GM18873 (cell line): Measurements from ENCODE around the gene RASAL1.

Source experiments
- ATAC-seq: cut with Tn5 transposase; IDR thresholded peaks from one replicate; pipeline ENCODE4 v1.9.1; 2021; ENCODE audit warnings: mild to moderate bottlenecking, moderate library complexity, moderate number of reproducible peaks; ENCODE audit not compliant: unreplicated experiment, low FRiP score

The RASAL1 gene

GRCh38 chr12:113099364-113099763, 36.2 kb downstream of the RASAL1 start:
- ATAC-seq = no peak

- no peak for ATAC-seq
These were observed 37.0 kb downstream of the RASAL1 start for GRCh38 chr12:113098441-113099028.

- no peak for ATAC-seq
These were observed 37.7 kb downstream of the RASAL1 start for GRCh38 chr12:113097716-113098440.

GRCh38 chr12:113096675-113097461, 38.7 kb downstream of the RASAL1 start:
- no peak for ATAC-seq

GRCh38 chr12:113095405-113095804, 40.2 kb downstream of the RASAL1 start:
- no peak for ATAC-seq

GRCh38 chr12:113094738-113095137, 40.8 kb downstream of the RASAL1 start:
- no peak for ATAC-seq

- no peak for ATAC-seq
These were observed 42.0 kb downstream of the RASAL1 start for GRCh38 chr12:113093409-113094101.

- no peak for ATAC-seq
These were observed 42.8 kb downstream of the RASAL1 start for GRCh38 chr12:113092607-113093408.

- no peak for ATAC-seq
These were observed 44.1 kb downstream of the RASAL1 start for GRCh38 chr12:113091506-113091905.

- no peak for ATAC-seq
These were observed 44.8 kb downstream of the RASAL1 start for GRCh38 chr12:113090740-113091139.

- ATAC-seq = no peak
These were observed 45.7 kb downstream of the RASAL1 start for GRCh38 chr12:113089839-113090238.

GRCh38 chr12:113088971-113089756, 46.4 kb downstream of the RASAL1 start:
- ATAC-seq = no peak

GRCh38 chr12:113088037-113088436, 47.5 kb downstream of the RASAL1 start:
- ATAC-seq = no peak

- no peak for ATAC-seq
These were observed 48.4 kb downstream of the RASAL1 start for GRCh38 chr12:113087193-113087592.

- ATAC-seq = no peak
These were observed 49.1 kb downstream of the RASAL1 start for GRCh38 chr12:113086249-113087164.

GRCh38 chr12:113083863-113084435, 51.6 kb downstream of the RASAL1 start:
- no peak for ATAC-seq

- no peak for ATAC-seq
These were observed 52.9 kb downstream of the RASAL1 start for GRCh38 chr12:113082486-113083148.
